COR-L47 (cell line): ENCODE results near the gene NAMPT.

Experiments
- DNase-seq: peaks from one replicate; lab custom pipeline; 2025; lab: John Stamatoyannopoulos, UW

The NAMPT gene

GRCh38 chr7:106273009-106273668 is 11.6 kb downstream of the NAMPT start:
- DNase-seq, result no peak

DNA sequence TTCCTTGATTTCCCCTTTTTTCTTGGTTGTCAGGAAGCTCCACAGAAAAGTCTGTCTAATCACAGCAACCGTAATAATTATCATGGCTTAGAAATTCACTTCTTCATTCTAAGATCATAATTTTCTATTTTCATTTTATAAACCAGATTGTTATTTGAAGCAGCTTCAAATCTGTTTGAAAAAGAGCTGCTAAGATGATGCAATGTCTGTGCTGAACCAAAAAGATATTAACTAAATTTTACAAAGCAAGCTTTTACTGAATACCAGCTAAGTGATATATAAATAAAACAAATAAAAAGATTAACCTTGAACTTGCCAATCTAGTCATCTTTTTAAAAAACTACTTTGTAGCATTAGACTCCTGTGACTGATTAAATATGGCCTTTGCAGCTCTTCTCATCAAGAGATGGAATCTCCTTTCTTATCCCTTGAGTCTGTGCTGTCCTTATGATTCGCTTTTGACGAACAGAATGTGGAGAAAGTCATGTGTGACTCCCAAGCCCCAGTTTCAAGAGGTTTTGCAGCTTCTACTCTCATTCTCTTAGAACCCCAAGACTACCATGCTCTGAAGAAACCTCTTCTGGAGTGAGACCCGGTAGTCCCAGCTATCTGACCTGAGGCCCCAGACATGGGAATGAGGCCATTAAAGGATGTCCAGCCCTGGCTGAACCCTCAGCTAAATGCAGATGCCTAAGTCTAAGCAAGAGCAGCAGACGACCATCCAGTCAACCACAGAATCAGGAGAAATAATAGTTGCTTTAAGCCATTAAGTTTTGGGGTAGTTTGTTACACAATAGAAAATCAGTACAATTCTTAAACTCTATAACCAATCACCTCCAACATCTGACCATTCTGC is 14.4 kb downstream of the NAMPT start:
- DNase-seq, result no peak

DNA sequence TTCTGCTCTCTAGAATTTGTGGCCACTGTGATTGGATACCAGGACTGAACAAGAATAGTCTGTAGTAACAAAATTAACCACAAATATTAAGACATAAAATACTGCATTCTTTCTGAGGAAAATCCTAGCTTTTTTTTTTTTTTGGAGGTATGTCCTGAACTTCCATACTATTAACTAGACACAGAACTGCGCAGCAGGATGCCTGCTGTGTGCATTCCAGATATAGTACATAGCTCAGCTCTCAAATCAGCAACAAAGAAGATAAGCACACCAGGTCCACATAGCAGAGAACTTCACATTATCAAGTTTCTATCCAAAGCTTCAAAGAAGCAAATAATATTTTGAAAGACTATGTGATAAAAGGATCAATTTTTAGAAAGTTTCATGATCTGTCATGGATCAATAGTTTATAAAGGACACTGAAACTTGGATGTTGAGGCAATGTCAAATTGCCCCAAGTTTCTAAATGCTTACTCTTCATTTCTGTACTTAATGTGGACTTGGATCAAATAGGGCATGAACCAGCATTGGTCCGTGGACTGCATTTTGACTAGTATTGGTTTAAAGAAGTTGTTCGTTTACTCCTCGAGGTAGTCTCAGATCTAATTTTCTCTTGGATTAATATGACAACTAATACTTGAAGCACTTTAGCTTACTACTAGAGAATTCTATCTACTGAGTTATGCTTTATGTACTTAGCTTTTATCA is 15.4 kb downstream of the NAMPT start:
- DNase-seq, result no peak

DNA sequence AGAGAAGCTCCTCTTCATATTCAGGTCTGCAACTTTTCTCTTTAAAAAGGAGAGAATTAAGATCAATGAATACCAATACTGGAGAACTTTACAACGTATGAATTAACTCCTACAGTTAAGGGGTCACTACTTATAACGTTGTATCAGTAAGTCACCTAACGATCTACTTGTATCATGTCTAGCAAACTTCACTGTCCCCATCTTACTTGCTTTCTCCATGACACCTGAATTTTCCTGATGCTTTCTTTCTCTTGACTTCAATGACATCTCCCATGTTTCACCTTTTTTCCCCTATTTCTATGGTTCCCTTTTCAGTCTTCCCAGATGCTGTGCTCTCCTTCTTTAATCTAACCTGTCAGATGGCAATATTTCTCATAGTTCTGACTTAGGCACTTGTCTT is 19.6 kb downstream of the NAMPT start:
- no peak for DNase-seq

- DNase-seq, result no peak
Measured at GRCh38 chr7:106262221-106262881, 22.4 kb downstream of the NAMPT start.

GRCh38 chr7:106260136-106260561 is 24.6 kb downstream of the NAMPT start:
- no peak for DNase-seq

DNA sequence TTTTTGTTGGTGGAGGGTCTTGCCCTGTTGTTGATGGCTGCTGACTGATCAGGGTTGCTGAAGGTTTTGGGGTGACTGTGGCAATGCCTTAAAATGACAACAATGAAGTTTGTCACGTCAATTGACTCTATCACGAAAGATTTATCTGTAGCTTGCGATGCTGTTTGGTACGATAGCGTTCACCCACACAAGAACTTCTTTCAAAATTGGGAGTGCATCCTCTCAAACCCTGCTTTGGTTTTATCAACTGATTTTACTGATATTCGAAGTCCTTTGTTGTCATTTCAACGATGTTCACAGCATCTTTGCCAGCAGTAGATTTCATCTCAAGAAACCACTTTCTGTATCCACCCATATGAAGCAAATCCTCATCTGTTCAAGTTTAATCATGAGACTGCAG is 26.0 kb downstream of the NAMPT start:
- no peak for DNase-seq

GRCh38 chr7:106257752-106258151 is 27.0 kb downstream of the NAMPT start:
- no peak for DNase-seq

- no peak for DNase-seq
Measured at GRCh38 chr7:106256144-106256543, 28.6 kb downstream of the NAMPT start.

- DNase-seq, result no peak
Measured at GRCh38 chr7:106255246-106255645, 29.5 kb downstream of the NAMPT start.

DNA sequence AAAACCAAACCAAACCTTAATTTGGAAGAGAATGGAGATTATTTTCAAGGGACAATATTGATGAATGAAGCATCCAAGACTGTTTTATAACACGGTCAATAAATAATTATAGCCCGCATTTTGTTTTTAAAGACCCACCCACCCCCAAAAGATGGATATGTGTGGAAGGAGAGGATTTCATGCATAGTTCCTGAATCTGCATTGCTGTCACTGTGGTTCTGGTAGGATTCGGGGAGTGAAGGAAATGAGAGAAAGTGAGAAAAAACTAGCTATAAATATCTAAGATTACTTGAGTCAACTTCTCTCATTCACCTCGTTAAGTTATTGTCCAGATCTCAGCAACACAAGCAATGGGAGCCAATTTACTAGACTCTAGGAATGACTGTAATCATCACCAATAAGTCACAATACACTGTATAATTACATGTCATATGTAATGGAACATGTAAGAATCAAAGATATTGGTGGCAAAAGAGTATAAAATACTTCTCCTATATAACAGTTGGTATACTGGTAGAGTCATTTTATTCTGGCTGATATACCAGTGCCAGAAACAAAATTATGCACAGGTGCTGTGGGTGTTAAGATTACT is 30.2 kb downstream of the NAMPT start:
- DNase-seq, result no peak

DNA sequence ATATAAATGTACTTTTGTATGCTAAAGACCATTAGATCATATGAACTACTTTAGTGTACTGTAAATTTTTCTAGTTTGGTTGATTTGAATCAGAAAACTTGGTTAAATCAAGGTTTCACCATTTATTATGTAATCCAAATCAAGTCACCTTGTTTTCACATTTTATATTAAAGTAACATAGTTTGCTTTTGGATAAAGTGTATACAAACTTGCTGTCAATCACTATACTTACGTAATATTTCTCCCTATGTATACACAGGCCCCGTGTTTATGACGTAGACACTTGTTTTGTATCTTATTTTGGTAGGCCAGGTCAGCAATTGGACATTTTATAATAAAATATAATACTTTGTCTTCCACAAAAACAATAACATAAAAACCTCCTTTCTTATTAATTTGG is 32.2 kb downstream of the NAMPT start:
- no peak for DNase-seq

DNA sequence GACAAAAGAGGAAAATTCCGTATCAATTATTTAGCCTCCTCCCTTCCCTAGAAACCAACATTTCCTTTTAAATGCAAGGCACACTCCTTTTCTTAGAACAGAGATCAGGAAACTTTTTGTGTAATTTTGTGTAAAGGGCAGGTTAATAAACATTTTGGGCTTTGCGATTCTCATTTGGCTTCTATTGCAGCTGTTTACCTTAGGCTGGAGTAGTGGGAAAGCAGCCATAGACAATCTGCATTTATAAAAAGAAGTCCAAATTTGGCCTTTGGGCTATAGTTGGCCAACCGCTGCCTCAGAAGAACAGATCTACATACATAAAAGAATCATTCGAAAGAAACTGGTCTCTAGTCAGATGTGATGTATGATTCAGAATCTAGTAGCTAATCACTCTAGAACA is 35.3 kb downstream of the NAMPT start:
- DNase-seq, result no peak

- DNase-seq, result no peak
Measured at GRCh38 chr7:106248600-106248999, 36.2 kb downstream of the NAMPT start.

- no peak for DNase-seq
Measured at GRCh38 chr7:106247841-106248240, 36.9 kb downstream of the NAMPT start.

DNA sequence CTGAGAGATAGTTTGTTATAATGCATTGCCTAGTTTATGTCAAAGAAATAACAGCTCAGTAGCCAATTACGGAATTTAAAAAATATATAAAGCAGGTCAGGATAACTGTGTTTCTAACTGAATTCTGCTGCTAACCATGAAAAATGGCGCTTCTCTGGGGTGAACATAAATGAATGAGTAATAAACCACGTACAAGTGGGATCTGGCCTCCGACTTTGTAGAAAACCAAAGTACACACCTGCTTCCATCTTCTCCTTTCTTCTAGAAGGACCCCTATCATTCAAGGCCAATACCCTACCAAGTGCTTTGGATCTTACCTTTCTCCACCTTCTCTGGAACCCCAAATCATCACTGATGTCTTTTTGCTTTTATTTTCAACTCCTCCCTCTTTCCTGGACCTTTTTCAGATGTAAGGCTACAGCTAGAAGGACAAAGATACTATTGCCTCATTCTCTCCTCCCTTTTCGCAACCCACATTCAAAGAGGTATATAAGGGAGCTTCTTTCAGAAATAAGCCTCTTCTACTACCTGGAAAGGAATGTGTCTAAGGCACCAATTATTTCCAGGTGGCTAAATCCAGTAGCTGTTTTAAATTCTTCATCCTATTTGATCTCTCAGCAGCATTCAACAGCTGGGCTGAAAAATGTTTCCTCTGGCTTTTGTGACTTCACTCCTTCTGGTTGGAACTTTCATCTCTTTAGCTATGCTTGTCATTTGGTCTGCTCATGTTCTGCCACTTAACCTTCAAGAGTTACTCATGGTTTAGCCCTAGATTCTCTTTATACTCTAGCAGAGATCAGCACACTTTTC is 37.7 kb downstream of the NAMPT start:
- no peak for DNase-seq

- no peak for DNase-seq
Measured at GRCh38 chr7:106243893-106244292, 40.9 kb downstream of the NAMPT start.

DNA sequence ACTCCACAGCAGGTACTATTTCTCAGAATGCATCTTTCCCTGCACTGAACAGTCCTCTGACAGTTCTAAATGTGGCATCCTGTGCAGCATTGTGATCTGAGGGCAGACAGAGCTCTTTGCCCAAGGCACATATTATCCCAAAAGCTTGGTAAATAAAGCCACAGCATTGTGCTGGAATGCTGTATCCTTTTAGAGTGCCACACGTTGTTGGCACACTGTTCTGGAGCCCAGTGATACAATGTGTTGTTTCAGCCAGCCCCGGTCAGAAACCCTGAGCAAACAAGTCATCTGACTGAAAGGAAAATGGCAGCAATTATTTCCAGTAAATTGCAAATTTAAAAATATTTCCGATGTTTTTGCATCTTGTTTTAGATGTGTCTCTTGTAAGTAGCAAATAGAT is 45.4 kb downstream of the NAMPT start:
- DNase-seq, result no peak

DNA sequence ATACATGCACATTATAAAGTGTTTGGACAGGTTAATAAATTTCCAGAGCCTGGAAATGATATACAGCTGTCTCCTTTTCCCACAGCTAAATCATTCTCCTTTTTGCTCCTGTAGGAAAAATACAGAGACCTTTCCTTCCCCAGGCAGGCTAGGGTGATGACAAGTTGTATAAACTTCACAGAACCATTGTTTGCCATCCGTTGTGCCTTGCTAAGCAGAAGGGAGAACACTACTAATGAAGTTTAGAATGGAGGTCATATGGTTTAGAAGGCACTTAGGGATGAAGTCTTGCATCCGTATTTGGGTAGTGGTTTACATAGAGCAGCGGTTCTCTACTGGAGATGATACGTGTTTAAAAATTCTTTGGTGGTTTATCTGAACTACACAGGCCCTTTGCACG is 46.0 kb downstream of the NAMPT start:
- DNase-seq, result no peak

DNA sequence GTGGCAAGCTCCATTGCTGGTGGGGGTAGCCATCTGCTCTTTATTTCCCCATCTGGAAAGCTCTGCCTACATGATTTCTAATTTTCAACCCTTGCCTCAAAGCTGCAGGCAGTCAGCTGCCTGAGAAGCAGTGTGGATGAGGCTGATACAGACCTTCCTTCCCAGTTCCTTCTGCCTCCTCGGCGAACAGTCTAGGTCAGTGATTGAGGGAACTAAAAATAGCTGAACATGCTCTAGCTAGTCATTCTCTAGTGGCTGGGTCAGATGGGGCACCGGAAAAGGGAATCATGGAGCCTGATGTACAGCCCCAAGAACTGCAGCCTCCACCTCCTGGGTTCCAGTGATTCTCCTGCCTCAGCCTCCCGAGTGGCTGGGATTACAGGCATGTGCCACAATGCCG is 48.7 kb downstream of the NAMPT start:
- no peak for DNase-seq

DNA sequence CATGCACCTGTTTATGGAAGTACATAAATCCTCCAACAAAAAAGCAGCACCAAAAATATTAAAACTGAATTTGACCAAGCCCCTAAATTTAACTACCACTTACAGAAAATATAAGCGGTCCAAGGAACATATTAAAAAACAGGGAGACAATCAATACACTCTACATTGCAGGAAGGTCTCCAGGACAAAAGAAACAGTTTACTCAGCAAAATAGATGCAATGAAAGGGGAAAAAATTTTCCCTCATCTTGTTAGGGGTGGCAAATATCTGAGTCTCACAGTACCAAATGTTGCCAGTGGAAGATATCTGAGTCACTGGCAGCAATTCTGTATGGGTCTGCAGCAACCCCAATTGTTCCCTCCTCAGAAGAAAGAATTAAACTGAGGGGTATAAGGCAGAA is 50.4 kb downstream of the NAMPT start:
- DNase-seq, result no peak
